GM12875 (cell line): ENCODE measurements around the gene ADAD1.
"Not testable (repeated sequence)": the region's sequence is repeated elsewhere in the genome, so short reads cannot be mapped to it uniquely, and the experiment has no call there.

ENCODE experiments used
- H3K4me3 ChIP-seq: one replicate; pipeline ENCODE4 v1.5.1; 2011; ENCODE audit warnings: low read depth, low read length, control low read depth
- TF ChIP-seq, protein P1 (sequence below): IDR thresholded peaks from 2 replicates; pipeline ENCODE4 v1.5.1; 2011; ENCODE audit warnings: low read depth, mild to moderate bottlenecking, control low read depth, inconsistent platforms, low read length, moderate library complexity, borderline replicate concordance; ENCODE audit not compliant: insufficient read depth

Gene ADAD1

DNA sequence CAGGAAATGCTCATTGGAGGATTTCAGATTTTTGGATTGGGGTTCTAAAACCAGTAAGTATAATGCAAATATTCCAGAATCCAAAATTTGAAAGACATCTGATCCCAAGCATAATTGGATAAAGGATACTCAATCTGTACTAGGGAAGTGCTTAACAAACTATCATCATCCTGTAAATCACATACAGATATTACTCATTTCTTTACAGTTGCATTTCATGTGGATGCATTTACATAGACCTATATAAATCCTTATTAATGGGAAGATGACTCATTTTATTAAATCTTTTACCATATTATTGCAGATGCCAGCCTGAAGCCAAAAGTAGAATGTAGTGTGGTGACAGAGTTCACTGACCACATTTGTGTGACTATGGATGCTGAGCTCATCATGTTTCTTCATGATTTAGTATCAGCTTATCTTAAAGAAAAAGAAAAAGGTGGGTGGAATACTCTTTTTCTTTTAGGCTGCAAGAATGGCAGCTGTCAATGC lies 22.4 kb upstream of the ADAD1 start:
- no peak overlapping the region for H3K4me3 ChIP-seq
- TF ChIP-seq, protein P1, sequence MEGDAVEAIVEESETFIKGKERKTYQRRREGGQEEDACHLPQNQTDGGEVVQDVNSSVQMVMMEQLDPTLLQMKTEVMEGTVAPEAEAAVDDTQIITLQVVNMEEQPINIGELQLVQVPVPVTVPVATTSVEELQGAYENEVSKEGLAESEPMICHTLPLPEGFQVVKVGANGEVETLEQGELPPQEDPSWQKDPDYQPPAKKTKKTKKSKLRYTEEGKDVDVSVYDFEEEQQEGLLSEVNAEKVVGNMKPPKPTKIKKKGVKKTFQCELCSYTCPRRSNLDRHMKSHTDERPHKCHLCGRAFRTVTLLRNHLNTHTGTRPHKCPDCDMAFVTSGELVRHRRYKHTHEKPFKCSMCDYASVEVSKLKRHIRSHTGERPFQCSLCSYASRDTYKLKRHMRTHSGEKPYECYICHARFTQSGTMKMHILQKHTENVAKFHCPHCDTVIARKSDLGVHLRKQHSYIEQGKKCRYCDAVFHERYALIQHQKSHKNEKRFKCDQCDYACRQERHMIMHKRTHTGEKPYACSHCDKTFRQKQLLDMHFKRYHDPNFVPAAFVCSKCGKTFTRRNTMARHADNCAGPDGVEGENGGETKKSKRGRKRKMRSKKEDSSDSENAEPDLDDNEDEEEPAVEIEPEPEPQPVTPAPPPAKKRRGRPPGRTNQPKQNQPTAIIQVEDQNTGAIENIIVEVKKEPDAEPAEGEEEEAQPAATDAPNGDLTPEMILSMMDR = no peak

DNA sequence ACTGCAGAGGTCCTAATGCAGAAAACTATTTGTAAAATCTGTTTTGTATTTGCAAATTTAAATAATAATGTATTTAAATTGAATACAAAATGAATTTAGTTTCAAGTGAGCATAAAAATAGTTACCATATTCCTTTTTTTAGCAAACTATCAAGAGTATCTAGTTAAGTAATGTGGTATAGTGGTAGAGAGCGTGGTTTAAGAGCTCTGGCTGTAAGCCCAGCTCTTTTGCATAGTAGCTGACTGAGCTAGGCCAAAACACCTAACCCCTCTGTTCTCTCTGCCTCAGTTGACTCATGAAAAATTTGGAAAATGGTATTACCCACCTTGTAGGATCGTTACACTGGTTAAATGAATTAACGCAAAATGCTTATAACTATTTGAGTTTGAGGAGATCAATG lies 18.1 kb upstream of the ADAD1 start:
- H3K4me3 ChIP-seq = no peak overlapping the region
- TF ChIP-seq, protein P1 = no peak

DNA sequence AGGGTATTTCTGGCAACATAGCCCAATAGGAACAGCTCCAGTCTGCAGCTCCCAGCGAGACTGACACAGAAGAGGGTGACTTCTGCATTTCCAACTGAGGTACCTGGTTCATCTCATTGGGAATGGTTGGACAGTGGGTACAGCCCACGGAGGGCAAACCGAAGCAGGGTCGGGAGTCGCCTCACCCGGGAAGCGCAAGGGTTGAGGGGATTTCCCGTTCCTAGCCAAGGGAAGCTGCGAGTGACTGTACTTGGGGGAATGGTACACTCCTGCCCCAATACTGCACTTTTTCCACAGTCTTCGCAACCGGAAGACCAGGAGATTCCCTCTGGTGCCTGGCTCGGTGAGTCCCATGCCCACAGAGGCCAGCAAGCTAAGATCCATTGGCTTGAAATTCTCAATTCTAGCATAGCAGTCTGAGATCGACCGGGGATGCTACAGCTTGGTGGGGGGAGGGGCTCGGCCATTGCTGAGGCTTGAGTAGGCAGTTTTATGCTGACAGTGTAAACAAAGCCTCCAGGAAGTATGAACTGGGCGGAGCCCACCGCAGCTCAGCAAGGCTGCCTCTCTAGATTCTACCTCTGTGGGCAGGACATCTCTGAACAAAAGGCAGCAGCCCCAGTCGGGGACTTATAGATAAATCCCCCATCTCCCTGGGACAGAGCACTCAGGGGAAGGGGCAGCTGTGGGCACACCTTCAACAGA lies 14.0 kb upstream of the ADAD1 start:
- no peak overlapping the region for H3K4me3 ChIP-seq

DNA sequence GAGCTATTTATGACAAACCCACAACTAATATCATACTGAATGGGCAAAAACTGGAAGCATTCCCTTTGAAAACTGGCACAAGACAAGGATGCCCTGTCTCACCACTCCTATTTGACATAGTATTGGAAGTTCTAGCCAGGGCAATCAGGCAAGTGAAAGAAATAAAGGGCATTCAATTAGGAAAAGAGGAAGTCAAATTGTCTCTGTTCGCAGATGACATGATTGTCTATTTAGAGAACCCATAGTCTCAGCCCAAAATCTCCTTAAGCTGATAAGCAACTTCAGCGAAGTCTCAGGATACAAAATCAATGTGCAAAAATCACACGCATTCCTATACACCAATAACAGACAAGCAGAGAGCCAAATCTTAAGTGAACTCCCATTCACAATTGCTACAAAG lies 10.0 kb upstream of the ADAD1 start:
- not testable (repeated sequence) for H3K4me3 ChIP-seq

More for the DNA sequence above, 14.0 kb upstream of the ADAD1 start:
- TF ChIP-seq, protein P1 = no peak

DNA sequence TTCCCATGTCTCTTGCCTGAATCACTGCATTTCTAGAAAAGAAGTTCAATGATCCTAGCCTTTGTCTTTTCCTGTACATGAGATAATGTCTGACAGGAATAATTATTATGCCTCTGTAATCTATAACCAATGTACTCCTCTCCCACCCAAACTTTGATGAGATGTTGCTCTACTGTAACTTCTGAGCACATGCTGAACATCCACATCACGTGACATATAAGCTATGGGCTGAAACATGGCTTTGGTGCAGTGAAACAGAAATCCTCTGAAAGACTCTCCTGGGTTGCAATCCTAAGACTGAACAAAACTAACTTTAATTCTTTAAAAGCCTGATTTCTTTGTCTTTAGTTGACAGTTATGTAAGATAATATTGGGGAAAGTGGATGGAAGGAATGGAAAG lies 1.5 kb upstream of the ADAD1 start:
- H3K4me3 ChIP-seq = no peak overlapping the region
- TF ChIP-seq, protein P1 = no peak

DNA sequence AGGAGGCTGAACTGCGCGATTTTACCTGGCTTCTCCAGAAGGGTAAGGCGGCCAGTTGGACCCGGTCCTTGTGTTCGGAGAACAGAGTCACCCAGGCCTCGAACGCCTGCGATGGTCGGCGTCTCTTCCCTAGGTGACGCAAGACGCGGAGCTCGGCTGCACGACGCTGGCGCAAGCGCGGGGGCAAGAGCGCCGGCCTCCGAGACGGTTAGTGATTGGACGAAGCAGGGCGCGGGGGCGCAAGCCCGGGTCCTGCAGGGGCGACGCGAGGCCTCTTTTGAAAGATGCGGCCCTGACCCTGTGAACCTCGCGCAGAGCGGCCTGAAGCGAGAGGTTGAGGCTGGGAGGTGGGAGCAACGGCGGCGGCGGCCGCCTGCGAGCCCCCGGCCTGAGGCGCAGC lies 428 bp downstream of the ADAD1 start:
- TF ChIP-seq, protein P1 = no peak
- no peak overlapping the region for H3K4me3 ChIP-seq

DNA sequence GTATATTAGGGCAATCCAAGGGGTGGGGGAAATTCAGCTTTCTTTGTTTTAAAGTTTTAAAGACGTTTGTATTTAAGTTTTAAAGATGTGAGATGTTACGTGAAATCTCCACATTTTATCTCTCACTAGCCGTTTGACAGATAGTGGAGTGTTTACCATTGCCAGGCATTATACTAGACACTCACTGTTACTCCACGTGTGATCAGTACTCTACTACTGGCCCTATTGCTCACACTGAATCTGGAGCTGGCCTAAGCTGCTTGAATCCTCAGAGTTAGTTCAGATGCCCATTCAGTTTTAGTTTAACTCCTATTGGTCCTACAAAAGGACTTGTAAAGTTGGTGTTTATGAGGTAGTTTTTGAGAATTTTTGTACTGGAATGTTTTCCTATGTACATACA lies 4.5 kb downstream of the ADAD1 start:
- TF ChIP-seq, protein P1 = no peak
- no peak overlapping the region for H3K4me3 ChIP-seq
